IMR-90 (cell line): ENCODE data around the gene PDC. TPM values are rescaled to one million over a fixed set of nuclear protein-coding genes. Genes with fewer than 3 reads are reported as not detected.
A peak's percentile ranks its signal among the peaks of the same experiment; 100 is the strongest.

Experiments
- ATAC-seq: fragments of 200-7000 bp; cut with Tn5 transposase; 2 replicates; pipeline ENCODE4 v1.9.1; 2020; ENCODE audit warnings: low read depth, mild to moderate bottlenecking, moderate library complexity
- BruUV-seq: library from RNA; stranded (reverse); fragments of 400-500 nt; replicated peaks from 2 replicates; lab custom pipeline; 2021; lab: Mats Ljungman, UMichigan
- CTCF ChIA-PET: fragments of 300-600 bp; formaldehyde crosslinking; extraction: SDS; loops from one replicate; lab custom pipeline; 2021; ENCODE audit warnings: antibody characterized with exemption; lab: Yijun Ruan, JAX
- POLR2A ChIA-PET: fragments of 300-600 bp; sonication (Branson Sonifier 250); formaldehyde crosslinking; loops from one replicate; lab custom pipeline; 2022; ENCODE audit warnings: antibody characterized with exemption; ENCODE audit not compliant: unreplicated experiment; lab: Charles Lee
- DNase-seq: peaks from one replicate; pipeline ENCODE4 v3.0.0; 2013
- H2AFZ ChIP-seq: replicated peaks from 2 replicates; pipeline ENCODE3; 2013; ENCODE audit warnings: low read length, mild to moderate bottlenecking; ENCODE audit not compliant: poor library complexity
- H2AK5ac ChIP-seq: 2 replicates; pipeline ENCODE4 v1.6.1; 2013; ENCODE audit warnings: low read depth, low read length, inconsistent platforms
- H2AK9ac ChIP-seq: replicated peaks from 2 replicates; pipeline ENCODE3; 2013; ENCODE audit warnings: mild to moderate bottlenecking, low read depth, low read length, moderate library complexity; ENCODE audit not compliant: poor library complexity
- H2BK120ac ChIP-seq: 2 replicates; pipeline ENCODE4 v1.6.1; 2013; ENCODE audit warnings: low read depth, low read length, inconsistent platforms
- H2BK15ac ChIP-seq: 3 replicates; pipeline ENCODE4 v1.6.1; 2013; ENCODE audit warnings: low read depth, low read length, inconsistent platforms
- H2BK20ac ChIP-seq: 2 replicates; pipeline ENCODE4 v1.6.1; 2013; ENCODE audit warnings: low read depth, mild to moderate bottlenecking, inconsistent platforms, low read length, moderate library complexity
- H2BK5ac ChIP-seq: 2 replicates; pipeline ENCODE4 v1.6.1; 2013; ENCODE audit warnings: mild to moderate bottlenecking, low read depth, low read length, inconsistent platforms; ENCODE audit not compliant: poor library complexity, severe bottlenecking
- H3K14ac ChIP-seq: replicated peaks from 2 replicates; pipeline ENCODE4 v1.6.1; 2013; ENCODE audit warnings: low read depth, low read length, inconsistent platforms
- H3K18ac ChIP-seq: 2 replicates; pipeline ENCODE4 v1.6.1; 2013; ENCODE audit warnings: low read depth, low read length, control low read depth
- H3K23ac ChIP-seq: 2 replicates; pipeline ENCODE4 v1.6.1; 2013; ENCODE audit warnings: low read depth, low read length, inconsistent platforms
- H3K27ac ChIP-seq: 2 replicates; pipeline ENCODE4 v1.5.1; 2013; ENCODE audit warnings: mild to moderate bottlenecking, control low read depth, low read length; ENCODE audit not compliant: insufficient read depth
- H3K27me3 ChIP-seq: 2 replicates; pipeline ENCODE4 v1.6.1; 2013; ENCODE audit warnings: low read length; ENCODE audit not compliant: control insufficient read depth, insufficient read depth
- H3K36me3 ChIP-seq: 2 replicates; pipeline ENCODE4 v1.6.1; 2013; ENCODE audit warnings: low read length, mixed read lengths; ENCODE audit not compliant: control insufficient read depth, insufficient read depth
- H3K4ac ChIP-seq: 2 replicates; pipeline ENCODE4 v1.6.1; 2013; ENCODE audit warnings: low read depth, low read length, inconsistent platforms
- H3K4me1 ChIP-seq: 2 replicates; pipeline ENCODE4 v1.6.1; 2013; ENCODE audit warnings: low read length, mixed read lengths; ENCODE audit not compliant: control insufficient read depth, insufficient read depth
- H3K4me2 ChIP-seq: 2 replicates; pipeline ENCODE4 v1.6.1; 2013; ENCODE audit warnings: low read depth, mild to moderate bottlenecking, control low read depth, low read length, moderate library complexity
- H3K4me3 ChIP-seq: 2 replicates; pipeline ENCODE4 v1.5.1; 2013; ENCODE audit warnings: low read depth, mild to moderate bottlenecking, control low read depth, low read length, moderate library complexity; ENCODE audit not compliant: insufficient read depth
- H3K56ac ChIP-seq: 2 replicates; pipeline ENCODE4 v1.6.1; 2013; ENCODE audit warnings: low read length, inconsistent platforms; ENCODE audit not compliant: insufficient read depth; ENCODE audit errors: extremely low read depth
- H3K79me1 ChIP-seq, 2 experiments: 2 replicates each; pipeline ENCODE4 v1.6.1; 2013; ENCODE audit warnings: low read length in 2 of 2, inconsistent platforms in 1 of 2, low read depth in 1 of 2
- H3K9ac ChIP-seq: 2 replicates; pipeline ENCODE4 v1.6.1; 2013; ENCODE audit warnings: low read depth, low read length, control low read depth
- H3K9me1 ChIP-seq: 2 replicates; pipeline ENCODE4 v1.6.1; 2013; ENCODE audit warnings: low read length, inconsistent platforms; ENCODE audit not compliant: insufficient read depth
- H3K9me3 ChIP-seq: 2 replicates; pipeline ENCODE4 v1.6.1; 2013; ENCODE audit warnings: low read length; ENCODE audit not compliant: control insufficient read depth, insufficient read depth
- H4K20me1 ChIP-seq: 2 replicates; pipeline ENCODE4 v1.6.1; 2013; ENCODE audit warnings: low read length, inconsistent platforms; ENCODE audit not compliant: insufficient read depth
- H4K5ac ChIP-seq: 2 replicates; pipeline ENCODE4 v1.6.1; 2013; ENCODE audit warnings: mild to moderate bottlenecking, low read depth, low read length, control low read depth
- H4K8ac ChIP-seq, 2 experiments: 2 replicates each; pipeline ENCODE4 v1.6.1; 2013; ENCODE audit warnings: low read depth in 2 of 2, low read length in 2 of 2, control low read depth in 1 of 2, inconsistent platforms in 1 of 2
- H4K91ac ChIP-seq: 2 replicates; pipeline ENCODE4 v1.6.1; 2013; ENCODE audit warnings: low read depth, low read length, inconsistent platforms; ENCODE audit not compliant: insufficient read depth
- BHLHE40 ChIP-seq: fragments of 150-350 bp; IDR thresholded peaks from 2 replicates; pipeline ENCODE4 v1.6.1; 2016; ENCODE audit warnings: mild to moderate bottlenecking, low read depth, low read length
- CEBPB ChIP-seq: IDR thresholded peaks from 2 replicates; pipeline ENCODE4 v1.6.1; 2012; ENCODE audit warnings: low read depth, low read length, improper control_type of control experiment
- CHD1 ChIP-seq: IDR thresholded peaks from 2 replicates; pipeline ENCODE4 v1.6.1; 2012; ENCODE audit warnings: low read depth, low read length, improper control_type of control experiment
- CTCF ChIP-seq: conservative IDR thresholded peaks from 2 replicates; pipeline ENCODE4 v1.5.1; 2012; ENCODE audit warnings: mild to moderate bottlenecking, low read depth, low read length, improper control_type of control experiment
- ELK1 ChIP-seq: fragments of 150-350 bp; IDR thresholded peaks from 2 replicates; pipeline ENCODE4 v1.6.1; 2016; ENCODE audit warnings: low read depth, mild to moderate bottlenecking, low read length, moderate library complexity, borderline replicate concordance
- FOS ChIP-seq: fragments of 150-350 bp; IDR thresholded peaks from 2 replicates; pipeline ENCODE4 v1.6.1; 2016; ENCODE audit warnings: low read depth, low read length
- MAFK ChIP-seq: IDR thresholded peaks from 2 replicates; pipeline ENCODE4 v1.6.1; 2012; ENCODE audit warnings: low read depth, low read length, improper control_type of control experiment
- MAZ ChIP-seq: IDR thresholded peaks from 2 replicates; pipeline ENCODE4 v1.6.1; 2012; ENCODE audit warnings: low read depth, mild to moderate bottlenecking, low read length, improper control_type of control experiment, moderate library complexity, borderline replicate concordance
- MXI1 ChIP-seq: IDR thresholded peaks from 2 replicates; pipeline ENCODE4 v1.6.1; 2012; ENCODE audit warnings: low read depth, mild to moderate bottlenecking, low read length, moderate library complexity, borderline replicate concordance
- NFE2L2 ChIP-seq: fragments of 150-350 bp; IDR thresholded peaks from 2 replicates; pipeline ENCODE4 v1.6.1; 2016; ENCODE audit warnings: low read depth, mild to moderate bottlenecking, low read length
- POLR2A ChIP-seq: IDR thresholded peaks from 2 replicates; pipeline ENCODE4 v1.6.1; 2012; ENCODE audit warnings: mild to moderate bottlenecking, low read depth, low read length
- RAD21 ChIP-seq: IDR thresholded peaks from 2 replicates; pipeline ENCODE4 v1.6.1; 2012; ENCODE audit warnings: low read length, improper control_type of control experiment
- RCOR1 ChIP-seq: IDR thresholded peaks from 2 replicates; pipeline ENCODE4 v1.6.1; 2012; ENCODE audit warnings: mild to moderate bottlenecking, low read length, improper control_type of control experiment; ENCODE audit not compliant: insufficient replicate concordance
- RFX5 ChIP-seq: IDR thresholded peaks from 2 replicates; pipeline ENCODE4 v1.8.0; 2012; ENCODE audit warnings: low read depth, mild to moderate bottlenecking, low read length, moderate library complexity
- SMC3 ChIP-seq: fragments of 150-350 bp; IDR thresholded peaks from 2 replicates; pipeline ENCODE4 v1.6.1; 2016; ENCODE audit warnings: low read depth, mild to moderate bottlenecking, antibody characterized with exemption, low read length, moderate library complexity
- WGBS, 2 experiments: methylation state at CpG; one replicate each; pipeline versions ENCODE4 v1.1.5 to v1.1.7; 2013; ENCODE audit warnings: missing lambda C conversion rate in 2 of 2; ENCODE audit not compliant: insufficient read length in 1 of 2; ENCODE audit errors: extremely low coverage in 2 of 2; 5-methylcytosine and 5-hydroxymethylcytosine counted together
- dilution Hi-C: fragments of 300-500 bp; cut with HindIII; formaldehyde crosslinking; loops from one replicate; pipeline ENCODE4 v1.14.3; 2018; ENCODE audit warnings: low sequenced_read_pairs; ENCODE audit not compliant: unreplicated experiment
- in situ Hi-C: fragments of 300-500 bp; cut with MboI; formaldehyde crosslinking; loops from 3 replicates; pipeline ENCODE4 v1.14.3; 2019; ENCODE audit warnings: low sequenced_read_pairs, inconsistent platforms, mixed read lengths
- intact Hi-C: fragments of 100-400 bp; cut with micrococcal nuclease; formaldehyde crosslinking; loops from 2 replicates; pipeline ENCODE4 v1.10.0; 2022
- polyA plus RNA-seq, 3 experiments: library from polyadenylated mRNA; depleted of rRNA; stranded (reverse); fragments of >200 nt; gene quantifications; 2 replicates each; pipeline ENCODE4 v1.2.3, GENCODE V29; 2012; ENCODE audit warnings: low replicate concordance in 1 of 3
- total RNA-seq: library from RNA; depleted of rRNA; stranded (reverse); fragments of >200 nt; gene quantifications from 2 replicates; pipeline ENCODE4 v1.2.3, GENCODE V29; 2012

The PDC gene
- total and polyA plus RNA-seq, 2 of the 4 experiments (the other 2 are of a cell fraction): not detected

- CTCF ChIA-PET: interaction anchor here (0.6 kb wide), 1 partner anchor 517 kb away, joined by 5 read pairs; no protein-coding TSS in a partner anchor
- peak; percentile 42 for DNase-seq
- BruUV-seq: no TSS peak
Observed at GRCh38 chr1:186465946-186466345, 5.0 kb upstream of the PDC start.

More at GRCh38 chr1:186465946-186466345, 5.0 kb upstream of the PDC start:
- Histone ChIP-seq H3K36me3 (no peaks in the 10 kb centered on the region), H4K8ac (no peak overlapping the region), H3K79me1 (no peaks in the 10 kb centered on the region), H3K23ac (no peak overlapping the region), H2BK20ac (no peak overlapping the region), H2BK5ac (no peak overlapping the region), H4K91ac (no peak overlapping the region), H2AK9ac (no peak overlapping the region), H4K5ac (no peak overlapping the region), H2AFZ (no peak overlapping the region), H3K9me3 (no peaks in the 10 kb centered on the region), H2AK5ac (no peak overlapping the region), H3K4ac (no peak overlapping the region), H2BK15ac (no peak overlapping the region), H3K4me3 (no peak overlapping the region), H3K27me3 (no peaks in the 10 kb centered on the region), H3K18ac (no peak overlapping the region), H2BK120ac (no peak overlapping the region), H4K20me1 (no peaks in the 10 kb centered on the region), H3K4me2 (no peak overlapping the region), H3K56ac (no peak overlapping the region), H3K9ac (no peak overlapping the region), H3K9me1 (no peaks in the 10 kb centered on the region), H3K4me1 (no peaks in the 10 kb centered on the region), H3K14ac (no peak overlapping the region), H3K27ac (no peak overlapping the region)
- ATAC-seq: no peak
- POLR2A ChIA-PET: no interaction called here
- in situ Hi-C loops (no loop called here), intact Hi-C loops (no loop called here), dilution Hi-C loops (no loop called here)
- TF ChIP-seq RAD21 (no peak), CTCF (no peak), POLR2A (no peak), CHD1 (no peak), SMC3 (no peak), MAZ (no peak), CEBPB (no peak), RCOR1 (no peak), BHLHE40 (no peak), MXI1 (no peak), ELK1 (no peak), NFE2L2 (no peak), FOS (no peak), RFX5 (no peak), MAFK (no peak)
- WGBS, 2 experiments: no CpG with 5 or more reads among the region's 2 CpGs
